GM12891 (cell line): ENCODE data around the gene HNRNPA3.

ENCODE experiments used
- POLR2A ChIP-seq: IDR thresholded peaks from 2 replicates; pipeline ENCODE4 v1.6.1; 2011; ENCODE audit warnings: low read depth, low read length, control low read depth
- POLR2AphosphoS5 ChIP-seq: IDR thresholded peaks from 2 replicates; pipeline ENCODE4 v1.6.1; 2011; ENCODE audit warnings: low read depth, low read length, control low read depth
- POU2F2 ChIP-seq: IDR thresholded peaks from 2 replicates; pipeline ENCODE4 v1.6.1; 2011; ENCODE audit warnings: low read depth, mild to moderate bottlenecking, control low read depth, low read length, moderate library complexity
- TAF1 ChIP-seq: IDR thresholded peaks from 2 replicates; pipeline ENCODE4 v1.6.1; 2011; ENCODE audit warnings: low read depth, low read length, control low read depth

DNA sequence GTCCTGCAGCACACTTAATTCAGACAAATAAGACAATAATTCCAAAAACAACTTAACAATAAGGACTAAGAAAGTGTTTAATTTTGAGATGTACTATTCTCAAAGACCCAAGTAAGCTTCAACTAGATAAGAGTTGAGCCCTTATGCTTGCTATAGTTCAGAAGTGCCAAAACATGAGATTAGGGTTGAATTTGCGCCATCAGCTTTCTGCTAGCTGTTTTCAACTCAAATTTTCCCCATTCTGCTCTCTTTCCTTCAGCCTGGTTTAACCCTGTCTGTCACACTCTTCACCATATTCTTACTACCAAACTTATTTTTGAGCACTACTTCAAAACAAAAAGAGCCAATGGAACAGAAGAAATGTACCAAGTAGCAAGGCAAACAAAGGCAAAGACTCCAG lies 47.8 kb downstream of the HNRNPA3 start:
- TF ChIP-seq POLR2AphosphoS5 (no peak), POLR2A (no peak), TAF1 (no peak), POU2F2 (no peak)
